Measurements from ENCODE around the gene TEX22. TPM values are rescaled to one million over a fixed set of nuclear protein-coding genes. Genes with fewer than 3 reads are reported as not detected.

The TEX22 gene
- polyA plus RNA-seq, 4 donors = 0.22 to 0.68 TPM; not detected in 2

DNA sequence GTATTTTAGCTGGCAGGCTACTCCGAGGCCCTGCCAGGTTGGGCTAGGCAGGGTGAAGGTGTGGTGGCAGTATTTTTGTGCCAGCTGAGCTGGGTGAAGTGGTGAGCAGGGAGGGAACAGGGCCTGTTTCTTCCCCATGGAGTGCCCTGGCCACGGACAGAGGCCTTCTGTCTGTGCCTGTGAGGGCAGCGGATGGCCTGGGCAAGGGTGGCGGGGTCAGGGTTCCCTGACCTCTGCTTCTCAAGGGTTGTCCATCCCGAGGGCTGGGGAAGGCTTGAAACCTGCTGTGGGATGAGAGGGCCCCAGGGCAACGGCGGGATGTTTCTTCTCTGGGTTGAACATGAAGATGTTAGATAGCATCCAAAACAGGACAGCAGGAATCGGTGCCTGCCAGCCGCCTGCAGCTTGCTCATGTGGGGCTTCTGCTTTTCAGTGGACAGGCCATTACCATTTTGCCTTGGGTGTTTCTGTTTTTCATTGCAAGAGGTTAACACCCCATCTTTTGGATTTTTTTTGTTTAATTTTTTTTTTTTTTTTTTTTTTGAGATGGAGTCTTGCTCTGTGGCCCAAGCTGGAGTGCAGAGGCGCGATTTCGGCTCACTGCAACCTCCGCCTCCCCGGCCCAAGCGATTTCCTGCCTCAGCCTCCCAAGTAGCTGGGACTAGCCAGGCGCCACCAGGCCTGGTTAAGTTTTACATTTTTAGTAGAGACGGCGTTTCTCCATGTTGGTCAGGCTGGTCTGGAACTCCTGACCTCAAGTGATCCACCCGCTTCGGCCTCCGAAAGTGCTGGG is 24.6 kb downstream of the TEX22 start:
- Histone ChIP-seq H3K4me1 (ENCODE audit: control insufficient read depth in 3 of 3, insufficient read depth in 2 of 3, low read depth in 1 of 3, low read length in 2 of 3) (peaks cover 0 to 19% (median 0%) of the 10 kb centered on the region in 3 donors), H3K4me3 (ENCODE audit: low read depth in 1 of 3, low read length in 3 of 3) (no peak overlapping the region), H3K27me3 (ENCODE audit: control insufficient read depth in 3 of 3, insufficient read depth in 3 of 3, low read length in 3 of 3) (no peaks in the 10 kb centered on the region), H3K27ac (ENCODE audit: low read depth in 1 of 3, low read length in 2 of 3) (no peak overlapping the region), H3K9me3 (ENCODE audit: control insufficient read depth in 2 of 2, insufficient read depth in 1 of 2, low read depth in 1 of 2, low read length in 1 of 2) (peaks cover 0 to 9% of the 10 kb centered on the region in 2 donors), H3K36me3 (ENCODE audit: control insufficient read depth in 3 of 3, insufficient read depth in 2 of 3, low read depth in 1 of 3, low read length in 3 of 3) (peaks cover 0 to 42% (median 0%) of the 10 kb centered on the region in 3 donors)
- 78 to 84% (median 82%) methylated on average over 21 of the region's 21 CpGs for WGBS, 3 donors
- DNase-seq (no peak), FAIRE-seq (no peak)

DNA sequence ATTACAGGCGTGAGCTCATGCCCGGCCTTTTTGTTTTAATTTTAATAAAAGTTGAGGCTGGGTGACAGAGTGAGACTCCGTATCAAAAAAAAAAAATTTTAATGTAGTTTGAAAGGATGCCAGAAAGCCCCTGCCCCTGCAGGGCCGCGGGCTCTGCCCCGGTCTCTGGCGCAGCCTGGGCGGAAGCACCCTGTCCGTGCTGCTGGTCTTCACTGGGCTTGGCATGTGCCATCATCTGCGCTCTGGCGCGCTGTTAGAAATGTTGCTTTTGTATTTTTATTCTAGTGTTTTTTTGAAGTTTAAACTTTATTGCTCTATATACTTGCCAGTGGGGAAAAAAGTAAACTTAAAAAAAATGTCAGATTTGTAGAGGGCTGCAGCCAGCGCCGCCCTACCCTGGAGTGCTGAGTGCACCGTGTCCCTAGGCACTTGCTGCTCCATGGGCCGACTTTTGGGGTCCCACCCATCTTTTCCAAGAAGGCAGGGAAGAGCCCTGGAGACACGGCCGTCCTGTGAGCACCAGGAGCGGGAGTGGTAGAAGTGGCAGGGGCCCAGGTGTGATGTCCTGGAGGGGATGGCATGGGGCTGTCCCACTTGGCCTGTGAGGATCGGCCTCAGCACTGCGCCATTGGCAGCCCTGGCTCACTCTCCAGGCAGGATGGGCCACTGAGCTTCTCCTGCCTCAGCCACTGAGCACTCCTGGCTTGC is 25.3 kb downstream of the TEX22 start:
- Histone ChIP-seq H3K4me1 (ENCODE audit: control insufficient read depth in 3 of 3, insufficient read depth in 2 of 3, low read depth in 1 of 3, low read length in 2 of 3) (peaks cover 0 to 12% (median 0%) of the 10 kb centered on the region in 3 donors), H3K9me3 (ENCODE audit: control insufficient read depth in 2 of 2, insufficient read depth in 1 of 2, low read depth in 1 of 2, low read length in 1 of 2) (peaks cover 0 to 9% of the 10 kb centered on the region in 2 donors), H3K36me3 (ENCODE audit: control insufficient read depth in 3 of 3, insufficient read depth in 2 of 3, low read depth in 1 of 3, low read length in 3 of 3) (peaks cover 0 to 46% (median 0%) of the 10 kb centered on the region in 3 donors), H3K27me3 (ENCODE audit: control insufficient read depth in 3 of 3, insufficient read depth in 3 of 3, low read length in 3 of 3) (no peaks in the 10 kb centered on the region), H3K27ac (ENCODE audit: low read depth in 1 of 3, low read length in 2 of 3) (no peak overlapping the region), H3K4me3 (ENCODE audit: low read depth in 1 of 3, low read length in 3 of 3) (no peak overlapping the region)
- DNase-seq = no peak
- WGBS, 3 donors = 95 to 96% (median 96%) methylated on average over 21 of the region's 21 CpGs
- FAIRE-seq = no peak

DNA sequence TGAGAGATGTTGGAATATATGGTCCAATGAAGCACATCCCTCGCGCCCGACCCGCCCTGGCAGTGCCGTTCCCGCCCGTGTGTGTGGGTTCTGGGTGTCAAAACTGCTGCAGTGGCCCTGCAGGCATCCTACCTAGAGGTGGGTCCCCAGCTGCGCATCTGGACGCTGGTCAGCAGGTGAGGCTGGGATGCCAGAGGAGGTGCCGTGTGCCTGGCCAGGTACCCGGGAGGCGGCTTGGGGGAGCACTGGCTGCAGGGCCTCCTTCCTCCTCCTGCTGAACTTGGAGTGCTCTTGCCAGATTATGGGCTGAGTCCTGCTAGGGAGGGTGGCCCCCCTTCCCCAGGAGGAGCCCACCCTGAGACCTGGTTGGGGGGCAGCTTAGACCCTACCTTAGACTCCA is 26.5 kb downstream of the TEX22 start:
- DNase-seq (no peak), FAIRE-seq (no peak)
- Histone ChIP-seq H3K36me3 (ENCODE audit: control insufficient read depth in 3 of 3, insufficient read depth in 2 of 3, low read depth in 1 of 3, low read length in 3 of 3) (peaks cover 0 to 50% (median 0%) of the 10 kb centered on the region in 3 donors), H3K27ac (ENCODE audit: low read depth in 1 of 3, low read length in 2 of 3) (no peak overlapping the region), H3K4me3 (ENCODE audit: low read depth in 1 of 3, low read length in 3 of 3) (no peak overlapping the region), H3K27me3 (ENCODE audit: control insufficient read depth in 3 of 3, insufficient read depth in 3 of 3, low read length in 3 of 3) (no peaks in the 10 kb centered on the region), H3K4me1 (ENCODE audit: control insufficient read depth in 3 of 3, insufficient read depth in 2 of 3, low read depth in 1 of 3, low read length in 2 of 3) (peaks cover 0 to 9% (median 0%) of the 10 kb centered on the region in 3 donors), H3K9me3 (ENCODE audit: control insufficient read depth in 2 of 2, insufficient read depth in 1 of 2, low read depth in 1 of 2, low read length in 1 of 2) (peaks cover 0 to 9% of the 10 kb centered on the region in 2 donors)
- 92 to 94% (median 92%) methylated on average over 11 to 12 of the region's 12 CpGs for WGBS, 3 donors

DNA sequence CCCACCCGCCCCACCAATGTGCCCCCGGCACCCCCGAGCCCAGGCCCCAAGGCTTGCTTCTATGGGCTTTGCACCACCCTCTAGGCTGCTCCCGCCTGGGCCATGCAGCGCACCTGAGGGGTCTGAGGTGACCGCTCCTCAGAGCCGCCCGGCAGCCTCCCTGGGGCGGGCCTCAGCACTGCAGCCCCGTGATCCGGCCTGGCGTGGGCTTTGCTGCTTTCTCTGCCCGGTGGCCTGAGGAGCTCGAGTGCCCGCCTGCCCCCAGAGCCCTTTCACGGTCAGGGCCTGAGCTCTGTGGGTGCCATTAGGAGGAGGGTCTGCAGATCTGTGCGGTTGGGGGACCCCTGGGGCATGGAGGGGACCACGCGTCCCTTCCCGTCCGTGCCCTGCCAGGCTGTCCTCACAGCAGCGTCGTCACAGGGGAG is 27.5 kb downstream of the TEX22 start:
- WGBS, 3 donors = 93 to 99% (median 95%) methylated on average over 19 to 23 of the region's 23 CpGs
- no peaks in the 10 kb centered on the region for H3K27me3 ChIP-seq (ENCODE audit: control insufficient read depth in 3 of 3, insufficient read depth in 3 of 3, low read length in 3 of 3)
- H3K4me1 ChIP-seq (ENCODE audit: control insufficient read depth in 3 of 3, insufficient read depth in 2 of 3, low read depth in 1 of 3, low read length in 2 of 3) = peaks cover 0 to 6% (median 0%) of the 10 kb centered on the region in 3 donors
- H3K9me3 ChIP-seq (ENCODE audit: control insufficient read depth in 2 of 2, insufficient read depth in 1 of 2, low read depth in 1 of 2, low read length in 1 of 2) = peaks cover 0 to 9% of the 10 kb centered on the region in 2 donors
- no peak for FAIRE-seq
- peaks cover 0 to 57% (median 0%) of the 10 kb centered on the region in 3 donors for H3K36me3 ChIP-seq (ENCODE audit: control insufficient read depth in 3 of 3, insufficient read depth in 2 of 3, low read depth in 1 of 3, low read length in 3 of 3)
- H3K27ac ChIP-seq (ENCODE audit: low read depth in 1 of 3, low read length in 2 of 3) = no peak overlapping the region
- H3K4me3 ChIP-seq (ENCODE audit: low read depth in 1 of 3, low read length in 3 of 3) = no peak overlapping the region
- no peak for DNase-seq

DNA sequence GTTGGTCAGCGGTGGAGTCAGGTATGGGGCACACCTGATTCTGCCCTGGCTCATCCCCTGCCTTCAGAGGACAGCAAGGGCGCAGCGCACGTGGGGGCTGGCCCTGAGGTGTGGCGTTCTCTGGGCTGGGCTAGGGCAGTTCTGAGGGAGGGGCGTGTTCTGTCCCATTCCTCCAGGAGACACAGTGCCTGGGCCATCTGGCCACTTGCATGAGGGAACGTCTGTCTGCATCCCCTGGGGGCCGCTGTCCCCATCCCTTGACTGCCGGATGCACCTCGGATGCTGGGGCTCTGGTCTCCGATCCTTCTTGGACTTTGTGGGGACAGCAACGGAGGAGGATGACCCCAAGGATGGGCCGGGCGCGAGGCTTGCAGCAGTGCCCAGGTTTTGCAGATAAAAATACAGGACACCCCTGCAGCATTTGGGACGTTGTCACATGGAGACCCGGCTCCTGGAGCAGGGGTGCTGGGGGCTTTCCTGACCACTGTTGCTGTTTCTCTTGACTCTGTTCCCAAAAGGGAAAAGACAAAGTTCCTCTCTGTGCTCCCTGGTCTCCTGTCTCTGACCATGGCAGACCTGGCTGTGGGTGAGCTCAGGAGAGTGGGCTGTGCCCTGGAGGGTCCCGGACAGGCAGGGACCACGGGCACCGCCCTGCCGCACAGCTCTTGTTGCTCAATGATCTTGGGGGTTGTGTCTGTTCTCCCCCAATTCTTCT is 28.2 kb downstream of the TEX22 start:
- no peaks in the 10 kb centered on the region for H3K27me3 ChIP-seq (ENCODE audit: control insufficient read depth in 3 of 3, insufficient read depth in 3 of 3, low read length in 3 of 3)
- FAIRE-seq (no peak), DNase-seq (no peak)
- H3K27ac ChIP-seq (ENCODE audit: low read depth in 1 of 3, low read length in 2 of 3) = no peak overlapping the region
- H3K4me1 ChIP-seq (ENCODE audit: control insufficient read depth in 3 of 3, insufficient read depth in 2 of 3, low read depth in 1 of 3, low read length in 2 of 3) = no peaks in the 10 kb centered on the region
- no peak overlapping the region for H3K4me3 ChIP-seq (ENCODE audit: low read depth in 1 of 3, low read length in 3 of 3)
- H3K9me3 ChIP-seq (ENCODE audit: control insufficient read depth in 2 of 2, insufficient read depth in 1 of 2, low read depth in 1 of 2, low read length in 1 of 2) = peaks cover 0 to 11% of the 10 kb centered on the region in 2 donors
- peaks cover 0 to 54% (median 0%) of the 10 kb centered on the region in 3 donors for H3K36me3 ChIP-seq (ENCODE audit: control insufficient read depth in 3 of 3, insufficient read depth in 2 of 3, low read depth in 1 of 3, low read length in 3 of 3)
- WGBS, 3 donors = 95 to 96% (median 96%) methylated on average over 21 of the region's 21 CpGs

DNA sequence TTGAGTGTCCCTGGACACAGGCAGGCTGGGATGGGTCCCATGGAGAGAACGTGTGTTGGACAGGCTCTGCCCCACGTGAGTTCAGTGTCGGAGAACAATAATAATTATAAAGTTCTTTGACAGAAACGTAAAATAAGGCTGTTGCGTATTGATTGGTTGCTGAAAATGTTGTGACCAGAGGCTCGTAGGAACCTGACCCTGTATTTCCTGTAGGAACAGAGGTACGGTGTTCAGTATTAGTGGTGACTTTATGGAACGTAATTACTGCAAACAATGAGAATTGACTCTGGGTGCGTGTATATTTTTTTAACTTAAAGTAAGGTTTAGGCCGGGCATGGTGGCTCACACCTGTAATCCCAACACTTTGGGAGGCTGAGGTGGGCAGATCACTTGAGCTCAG is 29.1 kb downstream of the TEX22 start:
- DNase-seq (no peak), FAIRE-seq (no peak)
- no peak overlapping the region for H3K27ac ChIP-seq (ENCODE audit: low read depth in 1 of 3, low read length in 2 of 3)
- peaks cover 0 to 47% (median 0%) of the 10 kb centered on the region in 3 donors for H3K36me3 ChIP-seq (ENCODE audit: control insufficient read depth in 3 of 3, insufficient read depth in 2 of 3, low read depth in 1 of 3, low read length in 3 of 3)
- WGBS, 3 donors = 96 to 99% (median 98%) methylated on average over 10 of the region's 10 CpGs
- H3K27me3 ChIP-seq (ENCODE audit: control insufficient read depth in 3 of 3, insufficient read depth in 3 of 3, low read length in 3 of 3) = no peaks in the 10 kb centered on the region
- H3K4me3 ChIP-seq (ENCODE audit: low read depth in 1 of 3, low read length in 3 of 3) = no peak overlapping the region
- peaks cover 0 to 11% of the 10 kb centered on the region in 2 donors for H3K9me3 ChIP-seq (ENCODE audit: control insufficient read depth in 2 of 2, insufficient read depth in 1 of 2, low read depth in 1 of 2, low read length in 1 of 2)
- no peaks in the 10 kb centered on the region for H3K4me1 ChIP-seq (ENCODE audit: control insufficient read depth in 3 of 3, insufficient read depth in 2 of 3, low read depth in 1 of 3, low read length in 2 of 3)

DNA sequence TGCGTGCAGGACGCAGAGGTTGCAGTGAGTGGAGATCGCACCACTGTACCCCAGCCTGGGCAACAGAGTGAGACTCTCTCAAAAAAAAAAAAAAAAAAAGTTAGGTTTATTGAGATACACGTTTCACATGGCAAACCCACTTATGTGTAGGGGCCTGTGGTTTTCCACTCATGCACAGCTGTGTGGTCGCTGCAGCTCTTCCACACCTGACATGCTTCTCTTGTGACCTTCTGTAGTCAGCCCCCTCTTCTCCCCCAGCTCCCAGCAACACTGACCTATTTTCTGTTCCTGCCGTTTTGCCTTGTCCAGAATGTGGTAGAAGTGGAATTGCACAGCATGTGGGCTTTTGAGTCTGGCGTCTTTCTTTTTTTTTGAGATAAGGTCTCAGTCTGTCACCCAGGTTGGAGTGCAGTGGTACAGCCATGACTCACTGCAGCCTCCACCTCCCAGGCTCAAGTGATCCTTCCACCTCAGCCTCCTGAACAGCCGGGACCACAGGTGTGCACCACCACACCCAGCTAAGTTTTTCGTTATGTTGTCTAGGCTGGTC is 29.7 kb downstream of the TEX22 start:
- Histone ChIP-seq H3K36me3 (ENCODE audit: control insufficient read depth in 3 of 3, insufficient read depth in 2 of 3, low read depth in 1 of 3, low read length in 3 of 3) (peaks cover 0 to 44% (median 0%) of the 10 kb centered on the region in 3 donors), H3K27me3 (ENCODE audit: control insufficient read depth in 3 of 3, insufficient read depth in 3 of 3, low read length in 3 of 3) (no peaks in the 10 kb centered on the region), H3K27ac (ENCODE audit: low read depth in 1 of 3, low read length in 2 of 3) (no peak overlapping the region), H3K4me3 (ENCODE audit: low read depth in 1 of 3, low read length in 3 of 3) (no peak overlapping the region), H3K4me1 (ENCODE audit: control insufficient read depth in 3 of 3, insufficient read depth in 2 of 3, low read depth in 1 of 3, low read length in 2 of 3) (no peaks in the 10 kb centered on the region), H3K9me3 (ENCODE audit: control insufficient read depth in 2 of 2, insufficient read depth in 1 of 2, low read depth in 1 of 2, low read length in 1 of 2) (peaks cover 0 to 11% of the 10 kb centered on the region in 2 donors)
- 85 to 93% (median 88%) methylated on average over 9 of the region's 9 CpGs for WGBS, 3 donors
- no peak for DNase-seq
- no peak for FAIRE-seq

DNA sequence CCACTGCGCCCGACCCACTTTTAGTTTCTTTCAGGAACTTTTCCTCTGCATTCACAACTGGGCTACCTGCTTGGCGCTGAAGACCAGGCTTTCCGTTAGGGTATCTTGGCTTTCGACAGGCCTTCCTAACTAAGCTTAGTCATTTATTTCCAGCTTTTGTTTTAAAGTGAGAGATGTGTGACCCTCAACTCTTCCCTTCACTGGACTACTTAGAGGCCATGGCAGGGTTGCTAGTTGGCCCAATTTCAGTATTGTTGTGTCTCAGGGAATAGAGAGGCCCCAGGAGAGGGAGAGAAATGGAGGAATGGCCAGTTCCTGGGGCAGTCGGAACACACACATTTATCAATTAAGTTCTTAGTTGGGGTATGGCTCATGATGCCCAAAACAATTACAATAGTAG is 31.7 kb downstream of the TEX22 start:
- FAIRE-seq (no peak), DNase-seq (no peak)
- WGBS, 3 donors = 87 to 91% (median 90%) methylated on average over 6 of the region's 6 CpGs
- no peaks in the 10 kb centered on the region for H3K27me3 ChIP-seq (ENCODE audit: control insufficient read depth in 3 of 3, insufficient read depth in 3 of 3, low read length in 3 of 3)
- H3K9me3 ChIP-seq (ENCODE audit: control insufficient read depth in 2 of 2, insufficient read depth in 1 of 2, low read depth in 1 of 2, low read length in 1 of 2) = peaks cover 0 to 11% of the 10 kb centered on the region in 2 donors
- H3K4me1 ChIP-seq (ENCODE audit: control insufficient read depth in 3 of 3, insufficient read depth in 2 of 3, low read depth in 1 of 3, low read length in 2 of 3) = no peaks in the 10 kb centered on the region
- no peak overlapping the region for H3K27ac ChIP-seq (ENCODE audit: low read depth in 1 of 3, low read length in 2 of 3)
- no peak overlapping the region for H3K4me3 ChIP-seq (ENCODE audit: low read depth in 1 of 3, low read length in 3 of 3)
- peaks cover 0 to 37% (median 0%) of the 10 kb centered on the region in 3 donors for H3K36me3 ChIP-seq (ENCODE audit: control insufficient read depth in 3 of 3, insufficient read depth in 2 of 3, low read depth in 1 of 3, low read length in 3 of 3)

All from small intestine (tissue), 7 donors.